PFSK-1 (cell line): ENCODE data around the gene ALPK3.

Source experiments
- REST ChIP-seq, 2 experiments: IDR thresholded peaks; 2 replicates each; pipeline versions ENCODE4 v1.6.1 to v1.8.0; 2011 to 2012; ENCODE audit warnings: low read depth in 2 of 2, low read length in 2 of 2, control low read depth in 1 of 2, inconsistent platforms in 1 of 2, mild to moderate bottlenecking in 1 of 2, moderate library complexity in 1 of 2; ENCODE audit not compliant: insufficient read depth in 1 of 2
- SIN3A ChIP-seq: IDR thresholded peaks from 2 replicates; pipeline ENCODE4 v1.6.1; 2012; ENCODE audit warnings: mild to moderate bottlenecking, low read length, moderate library complexity, borderline replicate concordance; ENCODE audit not compliant: insufficient read depth
- TAF1 ChIP-seq: IDR thresholded peaks from 2 replicates; pipeline ENCODE4 v1.6.1; 2012; ENCODE audit warnings: low read length, control low read depth, borderline replicate concordance; ENCODE audit not compliant: insufficient read depth

GRCh38 chr15:84797212-84797611 lies 19.9 kb upstream of the ALPK3 start:
- TF ChIP-seq TAF1 (no peak), SIN3A (no peak), REST (IDR thresholded peaks at IDR 0.05; ENCODE audit: insufficient read depth in 1 of 2, low read depth in 2 of 2, low read length in 2 of 2) (no peak)
